Measurements from ENCODE around the gene COL23A1.
A peak's percentile ranks its signal among the peaks of the same experiment; 100 is the strongest.
"Not testable (repeated sequence)": the region's sequence is repeated elsewhere in the genome, so short reads cannot be mapped to it uniquely, and the experiment has no call there.

COL23A1 gene

GRCh38 chr5:178232124-178232919, 357.9 kb downstream of the COL23A1 start, which contains the start of gene PHYKPL:
Gene PHYKPL, minus strand, starts transcription at chr5:178232802. Its CDS starts 252 bp downstream, at chr5:178232550.
- peak; percentile 90 for DNase-seq

- DNase-seq: no peak
These were observed 358.6 kb downstream of the COL23A1 start for GRCh38 chr5:178231539-178232123.

- no peak for DNase-seq
These were observed 359.2 kb downstream of the COL23A1 start for GRCh38 chr5:178230879-178231538.

- DNase-seq: no peak
These were observed 360.3 kb downstream of the COL23A1 start for GRCh38 chr5:178229861-178230260.

- not testable (repeated sequence) for DNase-seq
These were observed 361.1 kb downstream of the COL23A1 start for GRCh38 chr5:178229111-178229510.

- DNase-seq: no peak
These were observed 361.6 kb downstream of the COL23A1 start for GRCh38 chr5:178228609-178229008.

GRCh38 chr5:178227929-178228328, 362.3 kb downstream of the COL23A1 start:
- DNase-seq: no peak

GRCh38 chr5:178227138-178227659, 363.0 kb downstream of the COL23A1 start:
- no peak for DNase-seq

GRCh38 chr5:178225174-178225573, 365.0 kb downstream of the COL23A1 start:
- DNase-seq: no peak

GRCh38 chr5:178224403-178224802, 365.8 kb downstream of the COL23A1 start:
- no peak for DNase-seq

- no peak for DNase-seq
These were observed 366.3 kb downstream of the COL23A1 start for GRCh38 chr5:178223828-178224335.

- DNase-seq: no peak
These were observed 366.9 kb downstream of the COL23A1 start for GRCh38 chr5:178223196-178223773.

GRCh38 chr5:178222292-178222691, 367.9 kb downstream of the COL23A1 start:
- DNase-seq: no peak

GRCh38 chr5:178221853-178222252, 368.3 kb downstream of the COL23A1 start:
- DNase-seq: no peak

GRCh38 chr5:178221282-178221681, 368.9 kb downstream of the COL23A1 start:
- no peak for DNase-seq

- no peak for DNase-seq
These were observed 371.4 kb downstream of the COL23A1 start for GRCh38 chr5:178218827-178219226.

- DNase-seq: no peak
These were observed 371.9 kb downstream of the COL23A1 start for GRCh38 chr5:178218237-178218776.

GRCh38 chr5:178216779-178217178, 373.4 kb downstream of the COL23A1 start:
- DNase-seq: no peak

GRCh38 chr5:178216088-178216534, 374.1 kb downstream of the COL23A1 start:
- DNase-seq: no peak

GRCh38 chr5:178215280-178216002, 374.8 kb downstream of the COL23A1 start:
- no peak for DNase-seq

- DNase-seq: peak; percentile 63
These were observed 375.9 kb downstream of the COL23A1 start for GRCh38 chr5:178214160-178214803.
